ENCODE measurements around the gene FAM174A. TPM values are rescaled to one million over a fixed set of nuclear protein-coding genes. Genes with fewer than 3 reads are reported as not detected.

Gene FAM174A
- total RNA-seq, 1 experiment from 2014 or later: 9.4 TPM

- H3K4me1 ChIP-seq (ENCODE audit: low read length): no peaks in the 10 kb centered on the region
- H3K9me3 ChIP-seq (ENCODE audit: low read length): no peaks in the 10 kb centered on the region
- no peaks in the 10 kb centered on the region for H3K27me3 ChIP-seq (ENCODE audit: low read length)
- H3K9me2 ChIP-seq (replicated peaks; ENCODE audit: insufficient read depth, low read length): no peaks in the 10 kb centered on the region
- no peak overlapping the region for H3K4me2 ChIP-seq (ENCODE audit: low read depth, low read length, poor library complexity, severe bottlenecking)
- DNase-seq: no peak
- H3K79me2 ChIP-seq (ENCODE audit: low read length): no peaks in the 10 kb centered on the region
- H3K36me3 ChIP-seq (ENCODE audit: insufficient read depth, low read length): no peaks in the 10 kb centered on the region
- H3K9ac ChIP-seq (ENCODE audit: low read length): no peak overlapping the region
- H2AFZ ChIP-seq (ENCODE audit: low read length): no peak overlapping the region
- H3K4me3 ChIP-seq (ENCODE audit: low read length): no peak overlapping the region
- no peak overlapping the region for H3K27ac ChIP-seq (ENCODE audit: low read length)
- H4K20me1 ChIP-seq (ENCODE audit: insufficient read depth, low read depth, low read length): peaks cover 4% of the 10 kb centered on the region; the same call in 1 of the 2 replicates
Observed at GRCh38 chr5:100553209-100553608, 18.0 kb downstream of the FAM174A start.

- Histone ChIP-seq H4K20me1 (ENCODE audit: insufficient read depth, low read depth, low read length) (no peaks in the 10 kb centered on the region), H3K36me3 (ENCODE audit: insufficient read depth, low read length) (no peaks in the 10 kb centered on the region), H3K9me2 (replicated peaks; ENCODE audit: insufficient read depth, low read length) (no peaks in the 10 kb centered on the region), H3K4me1 (ENCODE audit: low read length) (no peaks in the 10 kb centered on the region), H3K9me3 (ENCODE audit: low read length) (no peaks in the 10 kb centered on the region), H3K4me3 (ENCODE audit: low read length) (no peak overlapping the region), H3K27ac (ENCODE audit: low read length) (no peak overlapping the region), H3K79me2 (ENCODE audit: low read length) (no peaks in the 10 kb centered on the region), H2AFZ (ENCODE audit: low read length) (no peak overlapping the region), H3K27me3 (ENCODE audit: low read length) (no peaks in the 10 kb centered on the region), H3K4me2 (ENCODE audit: low read depth, low read length, poor library complexity, severe bottlenecking) (no peak overlapping the region), H3K9ac (ENCODE audit: low read length) (no peak overlapping the region)
- no peak for DNase-seq
Observed at GRCh38 chr5:100560860-100561259, 25.7 kb downstream of the FAM174A start.

DNA sequence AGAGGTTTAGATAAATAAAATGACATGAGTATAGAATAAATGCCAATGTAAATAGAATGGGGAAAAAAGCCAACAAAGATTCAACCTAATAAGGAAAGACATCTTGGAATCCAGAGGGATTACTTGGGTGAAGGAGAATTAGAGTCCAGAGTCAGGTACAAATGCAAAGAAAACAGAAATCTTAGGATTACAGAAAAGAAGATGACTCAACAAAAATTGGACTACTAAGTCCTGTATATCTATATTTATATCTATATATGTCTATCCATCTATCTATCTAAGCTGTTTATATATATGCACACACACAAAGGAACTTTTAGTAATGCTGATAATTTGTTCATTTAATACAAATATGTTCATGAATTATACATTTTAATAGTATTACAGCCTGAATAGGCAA lies 27.6 kb downstream of the FAM174A start:
- Histone ChIP-seq H3K4me2 (ENCODE audit: low read depth, low read length, poor library complexity, severe bottlenecking) (no peak overlapping the region), H3K4me1 (ENCODE audit: low read length) (no peaks in the 10 kb centered on the region), H3K36me3 (ENCODE audit: insufficient read depth, low read length) (no peaks in the 10 kb centered on the region), H3K79me2 (ENCODE audit: low read length) (no peaks in the 10 kb centered on the region), H3K27me3 (ENCODE audit: low read length) (no peaks in the 10 kb centered on the region), H3K9ac (ENCODE audit: low read length) (no peak overlapping the region), H3K27ac (ENCODE audit: low read length) (no peak overlapping the region), H4K20me1 (ENCODE audit: insufficient read depth, low read depth, low read length) (no peaks in the 10 kb centered on the region), H2AFZ (ENCODE audit: low read length) (no peak overlapping the region), H3K9me3 (ENCODE audit: low read length) (no peaks in the 10 kb centered on the region), H3K9me2 (replicated peaks; ENCODE audit: insufficient read depth, low read length) (no peaks in the 10 kb centered on the region), H3K4me3 (ENCODE audit: low read length) (no peak overlapping the region)
- DNase-seq: no peak

- H3K27ac ChIP-seq (ENCODE audit: low read length): no peak overlapping the region
- H3K4me3 ChIP-seq (ENCODE audit: low read length): no peak overlapping the region
- H3K4me2 ChIP-seq (ENCODE audit: low read depth, low read length, poor library complexity, severe bottlenecking): no peak overlapping the region
- H2AFZ ChIP-seq (ENCODE audit: low read length): no peak overlapping the region
- no peaks in the 10 kb centered on the region for H4K20me1 ChIP-seq (ENCODE audit: insufficient read depth, low read depth, low read length)
- no peaks in the 10 kb centered on the region for H3K4me1 ChIP-seq (ENCODE audit: low read length)
- H3K9me3 ChIP-seq (ENCODE audit: low read length): no peaks in the 10 kb centered on the region
- H3K79me2 ChIP-seq (ENCODE audit: low read length): no peaks in the 10 kb centered on the region
- H3K9me2 ChIP-seq (replicated peaks; ENCODE audit: insufficient read depth, low read length): no peaks in the 10 kb centered on the region
- H3K36me3 ChIP-seq (ENCODE audit: insufficient read depth, low read length): no peaks in the 10 kb centered on the region
- DNase-seq: no peak
- no peaks in the 10 kb centered on the region for H3K27me3 ChIP-seq (ENCODE audit: low read length)
- H3K9ac ChIP-seq (ENCODE audit: low read length): no peak overlapping the region
Observed at GRCh38 chr5:100566382-100567141, 31.4 kb downstream of the FAM174A start.

- no peaks in the 10 kb centered on the region for H3K79me2 ChIP-seq (ENCODE audit: low read length)
- no peak overlapping the region for H3K27ac ChIP-seq (ENCODE audit: low read length)
- H3K4me2 ChIP-seq (ENCODE audit: low read depth, low read length, poor library complexity, severe bottlenecking): no peak overlapping the region
- H3K4me1 ChIP-seq (ENCODE audit: low read length): no peaks in the 10 kb centered on the region
- no peak for DNase-seq
- no peaks in the 10 kb centered on the region for H3K36me3 ChIP-seq (ENCODE audit: insufficient read depth, low read length)
- 0 out of 2 replicates have a peak, but pooled peaks cover 5% of the 10 kb centered on the region for H4K20me1 ChIP-seq (ENCODE audit: insufficient read depth, low read depth, low read length)
- no peak overlapping the region for H2AFZ ChIP-seq (ENCODE audit: low read length)
- H3K9me2 ChIP-seq (replicated peaks; ENCODE audit: insufficient read depth, low read length): no peaks in the 10 kb centered on the region
- no peaks in the 10 kb centered on the region for H3K9me3 ChIP-seq (ENCODE audit: low read length)
- H3K27me3 ChIP-seq (ENCODE audit: low read length): no peaks in the 10 kb centered on the region
- no peak overlapping the region for H3K9ac ChIP-seq (ENCODE audit: low read length)
- no peak overlapping the region for H3K4me3 ChIP-seq (ENCODE audit: low read length)
Observed at GRCh38 chr5:100574716-100575115, 39.5 kb downstream of the FAM174A start.

DNA sequence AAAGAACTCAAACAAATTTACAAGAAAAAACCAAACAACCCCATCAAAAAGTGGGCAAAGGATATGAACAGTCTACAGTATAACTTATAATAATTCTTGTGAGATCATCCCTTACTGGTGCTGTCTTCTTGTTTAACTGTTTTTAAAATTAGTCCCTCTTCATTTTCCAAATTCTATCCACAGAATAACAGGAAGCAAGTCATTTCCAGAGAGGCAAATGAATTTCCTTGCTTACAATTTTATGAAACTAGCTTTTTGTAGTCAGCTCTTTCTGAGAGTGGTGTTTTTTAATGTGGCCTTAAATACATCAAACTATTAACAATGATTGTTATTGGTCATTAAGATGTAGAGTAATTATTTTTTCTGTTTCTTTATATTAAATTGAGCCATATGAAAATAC lies 40.6 kb downstream of the FAM174A start:
- no peak overlapping the region for H3K9ac ChIP-seq (ENCODE audit: low read length)
- no peak for DNase-seq
- no peak overlapping the region for H2AFZ ChIP-seq (ENCODE audit: low read length)

GRCh38 chr5:100576217-100576751 lies 41.1 kb downstream of the FAM174A start:
- H3K4me2 ChIP-seq (ENCODE audit: low read depth, low read length, poor library complexity, severe bottlenecking): no peak overlapping the region

More for the DNA sequence above, 40.6 kb downstream of the FAM174A start:
- Histone ChIP-seq H3K4me3 (ENCODE audit: low read length) (no peak overlapping the region), H3K79me2 (ENCODE audit: low read length) (no peaks in the 10 kb centered on the region), H3K36me3 (ENCODE audit: insufficient read depth, low read length) (no peaks in the 10 kb centered on the region), H3K9me3 (ENCODE audit: low read length) (no peaks in the 10 kb centered on the region), H4K20me1 (ENCODE audit: insufficient read depth, low read depth, low read length) (0 out of 2 replicates have a peak, but pooled peaks cover 7% of the 10 kb centered on the region), H3K27me3 (ENCODE audit: low read length) (no peaks in the 10 kb centered on the region), H3K4me2 (ENCODE audit: low read depth, low read length, poor library complexity, severe bottlenecking) (no peak overlapping the region), H3K27ac (ENCODE audit: low read length) (no peak overlapping the region), H3K4me1 (ENCODE audit: low read length) (no peaks in the 10 kb centered on the region), H3K9me2 (replicated peaks; ENCODE audit: insufficient read depth, low read length) (no peaks in the 10 kb centered on the region)

DNA sequence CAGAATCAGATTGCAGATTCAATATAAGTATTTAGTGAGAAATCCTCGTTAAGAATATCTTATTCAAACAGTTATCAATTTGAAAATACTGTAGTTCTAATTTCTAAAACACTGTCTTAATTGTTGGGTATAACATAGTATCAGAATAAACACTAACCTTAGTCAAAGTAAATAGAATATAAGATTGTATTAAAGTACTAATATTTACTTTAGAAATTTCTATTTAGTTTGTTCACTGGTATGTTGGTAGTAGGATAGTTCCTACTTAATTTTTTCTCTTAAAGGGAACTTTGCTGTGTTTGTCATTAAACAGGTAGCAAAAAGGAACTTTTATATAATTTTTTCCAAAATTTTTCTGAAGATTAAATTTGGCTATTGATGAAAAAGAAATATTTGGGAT lies 42.3 kb downstream of the FAM174A start:
- no peak overlapping the region for H3K4me3 ChIP-seq (ENCODE audit: low read length)
- no peaks in the 10 kb centered on the region for H3K9me3 ChIP-seq (ENCODE audit: low read length)
- no peaks in the 10 kb centered on the region for H3K4me1 ChIP-seq (ENCODE audit: low read length)

More at GRCh38 chr5:100576217-100576751, 41.1 kb downstream of the FAM174A start:
- Histone ChIP-seq H4K20me1 (ENCODE audit: insufficient read depth, low read depth, low read length) (0 out of 2 replicates have a peak, but pooled peaks cover 7% of the 10 kb centered on the region), H3K4me1 (ENCODE audit: low read length) (no peaks in the 10 kb centered on the region), H3K27ac (ENCODE audit: low read length) (no peak overlapping the region), H3K9ac (ENCODE audit: low read length) (no peak overlapping the region), H3K9me3 (ENCODE audit: low read length) (no peaks in the 10 kb centered on the region), H3K4me3 (ENCODE audit: low read length) (no peak overlapping the region), H3K27me3 (ENCODE audit: low read length) (no peaks in the 10 kb centered on the region), H3K9me2 (replicated peaks; ENCODE audit: insufficient read depth, low read length) (no peaks in the 10 kb centered on the region), H3K36me3 (ENCODE audit: insufficient read depth, low read length) (no peaks in the 10 kb centered on the region), H3K79me2 (ENCODE audit: low read length) (no peaks in the 10 kb centered on the region), H2AFZ (ENCODE audit: low read length) (no peak overlapping the region)
- DNase-seq: no peak

More for the DNA sequence above, 42.3 kb downstream of the FAM174A start:
- Histone ChIP-seq H3K9me2 (replicated peaks; ENCODE audit: insufficient read depth, low read length) (no peaks in the 10 kb centered on the region), H3K27me3 (ENCODE audit: low read length) (no peaks in the 10 kb centered on the region), H3K36me3 (ENCODE audit: insufficient read depth, low read length) (no peaks in the 10 kb centered on the region), H2AFZ (ENCODE audit: low read length) (no peak overlapping the region), H3K27ac (ENCODE audit: low read length) (no peak overlapping the region), H4K20me1 (ENCODE audit: insufficient read depth, low read depth, low read length) (0 out of 2 replicates have a peak, but pooled peaks cover 7% of the 10 kb centered on the region), H3K79me2 (ENCODE audit: low read length) (no peaks in the 10 kb centered on the region), H3K9ac (ENCODE audit: low read length) (no peak overlapping the region), H3K4me2 (ENCODE audit: low read depth, low read length, poor library complexity, severe bottlenecking) (no peak overlapping the region)
- no peak for DNase-seq
